Measurements from ENCODE around the gene RCOR1.

RCOR1 gene

GRCh38 chr14:102693006-102693755 is 100.7 kb downstream of the RCOR1 start:
- Histone ChIP-seq H4K20me1 (ENCODE audit: low read depth, low read length) (no peaks in the 10 kb centered on the region), H3K36me3 (ENCODE audit: low read length) (no peaks in the 10 kb centered on the region)

DNA sequence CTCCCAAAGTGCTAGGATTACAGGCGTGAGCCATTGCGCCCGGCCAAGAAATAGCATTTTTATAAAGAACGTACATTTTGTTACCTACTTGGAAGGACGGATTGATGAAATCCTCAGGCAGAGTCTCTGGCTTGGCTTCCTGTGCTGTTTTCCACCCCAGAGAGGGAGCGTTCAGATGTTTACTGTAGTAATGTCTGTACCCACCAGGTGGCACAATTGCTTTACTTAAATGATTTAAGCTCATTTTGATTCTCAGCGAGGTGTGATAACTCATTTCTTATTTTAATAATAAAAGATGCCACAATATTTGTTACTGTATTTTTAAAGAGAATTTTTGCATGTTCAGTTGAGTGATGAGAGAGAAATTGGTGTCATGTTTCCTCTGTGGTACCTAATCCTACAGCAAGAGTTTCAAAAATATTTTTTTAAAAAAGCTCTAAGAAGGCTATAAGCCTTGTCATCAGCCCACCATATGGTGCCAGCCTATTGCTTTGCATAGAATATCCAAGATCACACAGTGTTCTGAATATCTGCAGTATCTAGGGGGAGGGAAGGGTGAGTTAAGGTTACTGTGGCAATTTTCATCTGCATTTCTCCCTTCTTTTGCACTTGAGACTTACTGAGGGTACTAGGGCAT is 102.2 kb downstream of the RCOR1 start:
- peaks cover 4% of the 10 kb centered on the region; the same call in 1 of the 2 replicates for H3K79me2 ChIP-seq (ENCODE audit: insufficient read depth, low read length)
- TF ChIP-seq CTCF (IDR thresholded peaks at IDR 0.05; ENCODE audit: insufficient read depth, low read length, poor library complexity, severe bottlenecking) (peak; percentile 49), EZH2phosphoT487 (conservative IDR thresholded peaks at IDR 0.05; ENCODE audit: low read length) (no peak)
- no peak overlapping the region for H3K27ac ChIP-seq (ENCODE audit: low read depth, low read length)
- H3K27me3 ChIP-seq (ENCODE audit: low read length): no peaks in the 10 kb centered on the region
- no peak overlapping the region for H3K4me3 ChIP-seq (ENCODE audit: insufficient read depth, low read length, poor library complexity, severe bottlenecking)
- no peaks in the 10 kb centered on the region for H3K36me3 ChIP-seq (ENCODE audit: low read length)
- H2AFZ ChIP-seq (ENCODE audit: low read depth, low read length, severe bottlenecking): no peak overlapping the region
- no peaks in the 10 kb centered on the region for H4K20me1 ChIP-seq (ENCODE audit: low read depth, low read length)
- H3K9me2 ChIP-seq (replicated peaks; ENCODE audit: insufficient read depth, low read length): no peaks in the 10 kb centered on the region
- no peak overlapping the region for H3K4me2 ChIP-seq (ENCODE audit: low read depth, low read length, poor library complexity, severe bottlenecking)
- no peaks in the 10 kb centered on the region for H3K9me3 ChIP-seq (ENCODE audit: insufficient read depth, low read length)
- H3F3A ChIP-seq (ENCODE audit: insufficient read depth): 0 out of 2 replicates have a peak, but pooled peaks cover 4% of the 10 kb centered on the region
- H3K9ac ChIP-seq (ENCODE audit: low read length): no peak overlapping the region

More at GRCh38 chr14:102693006-102693755, 100.7 kb downstream of the RCOR1 start:
- Histone ChIP-seq H3K27ac (ENCODE audit: low read depth, low read length) (no peak overlapping the region), H2AFZ (ENCODE audit: low read depth, low read length, severe bottlenecking) (no peak overlapping the region), H3K27me3 (ENCODE audit: low read length) (no peaks in the 10 kb centered on the region), H3K79me2 (ENCODE audit: insufficient read depth, low read length) (peaks cover 12% of the 10 kb centered on the region), H3K9ac (ENCODE audit: low read length) (no peak overlapping the region), H3K4me2 (ENCODE audit: low read depth, low read length, poor library complexity, severe bottlenecking) (no peak overlapping the region), H3F3A (ENCODE audit: insufficient read depth) (0 out of 2 replicates have a peak, but pooled peaks cover 4% of the 10 kb centered on the region), H3K4me3 (ENCODE audit: insufficient read depth, low read length, poor library complexity, severe bottlenecking) (no peak overlapping the region), H3K9me2 (replicated peaks; ENCODE audit: insufficient read depth, low read length) (no peaks in the 10 kb centered on the region), H3K9me3 (ENCODE audit: insufficient read depth, low read length) (no peaks in the 10 kb centered on the region)
- no peak for TF ChIP-seq EZH2phosphoT487 (conservative IDR thresholded peaks at IDR 0.05; ENCODE audit: low read length)
- TF ChIP-seq CTCF (IDR thresholded peaks at IDR 0.05; ENCODE audit: insufficient read depth, low read length, poor library complexity, severe bottlenecking): no peak

DNA sequence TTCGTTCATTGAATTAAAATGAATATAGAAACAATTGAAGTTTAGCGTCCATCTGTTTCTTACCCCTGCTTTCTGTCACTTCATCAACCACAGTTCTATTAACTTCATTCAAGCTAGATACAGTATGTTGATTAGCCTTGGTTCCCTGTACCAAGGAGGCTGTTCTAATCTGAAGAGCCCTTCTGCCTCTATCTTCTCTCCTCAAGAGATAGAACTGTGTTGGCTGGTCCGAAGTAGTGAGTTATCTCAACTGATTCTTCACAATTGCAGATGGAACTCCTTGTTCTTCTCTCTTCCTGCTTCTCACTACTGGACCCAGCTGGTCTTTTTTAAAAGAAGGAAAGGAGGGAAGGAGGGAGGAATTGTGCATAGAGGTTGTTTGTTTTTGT is 102.7 kb downstream of the RCOR1 start:
- TF ChIP-seq EZH2phosphoT487 (conservative IDR thresholded peaks at IDR 0.05; ENCODE audit: low read length): no peak
- no peak for TF ChIP-seq CTCF (IDR thresholded peaks at IDR 0.05; ENCODE audit: insufficient read depth, low read length, poor library complexity, severe bottlenecking)
- H3F3A ChIP-seq (ENCODE audit: insufficient read depth): 0 out of 2 replicates have a peak, but pooled peaks cover 4% of the 10 kb centered on the region
- no peak overlapping the region for H3K9ac ChIP-seq (ENCODE audit: low read length)
- no peaks in the 10 kb centered on the region for H3K27me3 ChIP-seq (ENCODE audit: low read length)
- H3K27ac ChIP-seq (ENCODE audit: low read depth, low read length): no peak overlapping the region
- no peak overlapping the region for H3K4me2 ChIP-seq (ENCODE audit: low read depth, low read length, poor library complexity, severe bottlenecking)
- no peaks in the 10 kb centered on the region for H4K20me1 ChIP-seq (ENCODE audit: low read depth, low read length)
- H3K9me2 ChIP-seq (replicated peaks; ENCODE audit: insufficient read depth, low read length): no peaks in the 10 kb centered on the region
- H3K79me2 ChIP-seq (ENCODE audit: insufficient read depth, low read length): peaks cover 4% of the 10 kb centered on the region; the same call in 1 of the 2 replicates
- H2AFZ ChIP-seq (ENCODE audit: low read depth, low read length, severe bottlenecking): no peak overlapping the region
- no peaks in the 10 kb centered on the region for H3K36me3 ChIP-seq (ENCODE audit: low read length)
- no peak overlapping the region for H3K4me3 ChIP-seq (ENCODE audit: insufficient read depth, low read length, poor library complexity, severe bottlenecking)
- no peaks in the 10 kb centered on the region for H3K9me3 ChIP-seq (ENCODE audit: insufficient read depth, low read length)
